K562 (cell line): ENCODE data around the gene SLC10A3. TPM values are rescaled to one million over a fixed set of nuclear protein-coding genes. Genes with fewer than 3 reads are reported as not detected.

Source experiments
- ATAC-seq: fragments of 200-7000 bp; cut with Tn5 transposase; 3 replicates; pipeline ENCODE4 v1.9.1; 2020; ENCODE audit warnings: moderate library complexity
- BruUV-seq: library from RNA; stranded (reverse); fragments of 400-500 nt; replicated peaks from 2 replicates; lab custom pipeline; 2021; lab: Mats Ljungman, UMichigan
- CTCF ChIA-PET: fragments of 300-600 bp; formaldehyde crosslinking; extraction: SDS; loops from one replicate; lab custom pipeline; 2021; ENCODE audit warnings: low intra/inter-chr PET ratio; lab: Yijun Ruan, JAX
- POLR2A ChIA-PET: fragments of 300-600, 350-650 bp; sonication (Branson Sonifier 250); formaldehyde crosslinking; extraction: SDS; loops from one replicate; lab custom pipeline; 2021; ENCODE audit warnings: antibody characterized with exemption, inconsistent platforms; lab: Yijun Ruan, JAX
- DNase-seq, 4 experiments: peaks; one replicate each; pipeline versions ENCODE4 v3.0.0 to v3.0.0-alpha.2; 2011 to 2018; ENCODE audit warnings: low spot score in 3 of 4, mixed read lengths in 3 of 4; ENCODE audit errors: extremely low read depth in 1 of 4
- FAIRE-seq: peaks from 2 replicates; lab custom pipeline; 2011; peaks lifted over from hg19 to GRCh38; lab: Jason Lieb, UNC
- H2AFZ ChIP-seq: 2 replicates; pipeline ENCODE4 v1.6.0; 2011; ENCODE audit warnings: low read depth, low read length, control low read depth, inconsistent platforms
- H3K27ac ChIP-seq: fragments of 200-600 bp; 3 replicates; pipeline ENCODE4 v1.8.0; 2011; ENCODE audit warnings: low read depth, mild to moderate bottlenecking, control low read depth, inconsistent platforms, low read length, moderate library complexity, mixed read lengths; ENCODE audit errors: extremely low read depth
- H3K27me3 ChIP-seq, 2 experiments: fragments of 300-600 bp in 1 of 2; 2 replicates in 1 of 2; 3 replicates in 1 of 2; pipeline versions ENCODE4 v1.6.0 to v1.8.0; 2011; ENCODE audit warnings: inconsistent platforms in 2 of 2, low read length in 2 of 2, mild to moderate bottlenecking in 1 of 2, mixed read lengths in 1 of 2, moderate library complexity in 1 of 2; ENCODE audit not compliant: control insufficient read depth in 2 of 2, insufficient read depth in 2 of 2
- H3K36me3 ChIP-seq: fragments of 300-600 bp; 3 replicates; pipeline ENCODE4 v1.8.0; 2011; ENCODE audit warnings: mild to moderate bottlenecking, low read length, inconsistent platforms; ENCODE audit not compliant: control insufficient read depth, insufficient read depth
- H3K4me1 ChIP-seq, 2 experiments: fragments of 200-600 bp in 1 of 2; replicated peaks in 1 of 2; 2 replicates in 1 of 2; 3 replicates in 1 of 2; pipeline versions ENCODE4 v1.5.1 to v1.8.0; 2011; ENCODE audit warnings: inconsistent platforms in 2 of 2, low read length in 2 of 2, mild to moderate bottlenecking in 1 of 2, mixed read lengths in 1 of 2, moderate library complexity in 1 of 2; ENCODE audit not compliant: control insufficient read depth in 2 of 2, insufficient read depth in 2 of 2
- H3K4me2 ChIP-seq: 2 replicates; pipeline ENCODE4 v1.6.1; 2011; ENCODE audit warnings: low read length, control low read depth, inconsistent platforms, mixed read lengths; ENCODE audit not compliant: insufficient read depth
- H3K4me3 ChIP-seq: fragments of 200-600 bp; sonication (generic), shearing (Covaris generic); 2 replicates; pipeline ENCODE4 v1.5.1; 2016; ENCODE audit warnings: control low read depth, inconsistent platforms
- H3K79me2 ChIP-seq: fragments of 200-600 bp; 3 replicates; pipeline ENCODE4 v1.8.0; 2011; ENCODE audit warnings: low read length, inconsistent platforms; ENCODE audit not compliant: control insufficient read depth, insufficient read depth
- H3K9ac ChIP-seq, 2 experiments: 2 replicates each; pipeline versions ENCODE4 v1.6.0 to v1.6.1; 2011; ENCODE audit warnings: low read depth in 2 of 2, low read length in 2 of 2, control low read depth in 1 of 2, inconsistent platforms in 1 of 2, mild to moderate bottlenecking in 1 of 2, mixed read lengths in 1 of 2; ENCODE audit not compliant: insufficient read depth in 1 of 2
- H3K9me1 ChIP-seq: one replicate; pipeline ENCODE4 v1.6.0; 2011; ENCODE audit warnings: inconsistent platforms, mild to moderate bottlenecking, low read length, moderate library complexity; ENCODE audit not compliant: control insufficient read depth, insufficient read depth
- H3K9me3 ChIP-seq: replicated peaks from 2 replicates; pipeline ENCODE4 v1.5.1; 2011; ENCODE audit warnings: low read depth, low read length, inconsistent platforms; ENCODE audit not compliant: control insufficient read depth, insufficient read depth
- H4K20me1 ChIP-seq: replicated peaks from 2 replicates; pipeline ENCODE4 v1.6.1; 2011; ENCODE audit warnings: low read length, inconsistent platforms, mixed read lengths; ENCODE audit not compliant: control insufficient read depth, insufficient read depth
- ETV5 ChIP-seq: sonication (generic); formaldehyde crosslinking; IDR thresholded peaks from 2 replicates; pipeline ENCODE4 v1.4.0; 2020; ENCODE audit warnings: low read depth, mild to moderate bottlenecking, missing genetic modification reagents
- HIVEP1 ChIP-seq: fragments of 250-450 bp; sonication (Bioruptor Pico); IDR thresholded peaks from 2 replicates; pipeline ENCODE4 v1.4.0; 2020; ENCODE audit warnings: mild to moderate bottlenecking
- HSF4 ChIP-seq: fragments of 250-450 bp; sonication (Bioruptor Pico); IDR thresholded peaks from 2 replicates; pipeline ENCODE4 v2.1.2; 2022; ENCODE audit warnings: mild to moderate bottlenecking, moderate library complexity, borderline replicate concordance
- MCM2 ChIP-seq: fragments of 450-650 bp; IDR thresholded peaks from 2 replicates; pipeline ENCODE4 v1.6.1; 2017; ENCODE audit warnings: low read depth, mild to moderate bottlenecking
- MIER1 ChIP-seq: fragments of 450-650 bp; IDR thresholded peaks from 2 replicates; pipeline ENCODE4 v1.6.1; 2016; ENCODE audit warnings: antibody characterized with exemption, mild to moderate bottlenecking, low read depth
- SP1 ChIP-seq: sonication (generic); formaldehyde crosslinking; IDR thresholded peaks from 2 replicates; pipeline ENCODE4 v1.8.1; 2022; ENCODE audit warnings: mild to moderate bottlenecking, missing genetic modification reagents
- SUPT5H ChIP-seq: fragments of 450-650 bp; IDR thresholded peaks from 2 replicates; pipeline ENCODE4 v1.6.1; 2016
- TAF1 ChIP-seq: IDR thresholded peaks from 2 replicates; pipeline ENCODE4 v1.6.1; 2011; ENCODE audit warnings: mild to moderate bottlenecking, low read length, moderate library complexity; ENCODE audit not compliant: insufficient read depth, control insufficient read depth, severe bottlenecking; ENCODE audit errors: extremely low read depth
- ZBTB7A ChIP-seq: IDR thresholded peaks from 2 replicates; pipeline ENCODE4 v1.6.1; 2011; ENCODE audit warnings: low read depth, mild to moderate bottlenecking, low read length, moderate library complexity, borderline replicate concordance; ENCODE audit not compliant: control insufficient read depth
- ZKSCAN1 ChIP-seq: fragments of 150-350 bp; IDR thresholded peaks from 2 replicates; pipeline ENCODE4 v1.6.1; 2016; ENCODE audit warnings: low read depth, low read length
- ZNF140 ChIP-seq: fragments of 250-450 bp; sonication (Bioruptor Pico); IDR thresholded peaks from 2 replicates; pipeline ENCODE4 v1.8.0; 2021; ENCODE audit warnings: moderate library complexity, mild to moderate bottlenecking, inconsistent platforms
- ZNF766 ChIP-seq: fragments of 200-800 bp; sonication (Bioruptor generic); conservative IDR thresholded peaks from 2 replicates; pipeline ENCODE4 v1.6.1; 2016; ENCODE audit warnings: missing genetic modification characterization, missing compliant biosample characterization
- ZNF77 ChIP-seq: fragments of 250-450 bp; sonication (Bioruptor Pico); IDR thresholded peaks from 2 replicates; pipeline ENCODE4 v1.5.0; 2020
- WGBS: fragments of 100-300 bp; shearing (Covaris generic); methylation state at CpG from one replicate; pipeline ENCODE4 v1.1.6; 2016; ENCODE audit warnings: low coverage, mixed read lengths; ENCODE audit not compliant: insufficient coverage; ENCODE audit errors: missing lambda C conversion rate; 5-methylcytosine and 5-hydroxymethylcytosine counted together
- in situ Hi-C: fragments of 300-500 bp; cut with MboI; formaldehyde crosslinking; loops from 4 replicates; pipeline ENCODE4 v1.15.0; 2018; ENCODE audit warnings: inconsistent platforms, mixed read lengths
- intact Hi-C: fragments of 100-400 bp; cut with micrococcal nuclease; formaldehyde crosslinking; loops from 2 replicates; pipeline ENCODE4 v1.14.2; 2022
- polyA plus RNA-seq, 8 experiments: library from polyadenylated mRNA; depleted of rRNA in 4 of 8; stranded (reverse) in 5 of 8; unstranded in 3 of 8; fragments of >200 nt; fragmentation: Nextera tagmentation in 2 of 8; fragmentation: Illumina TruSeq in 1 of 8; extraction: Ambion mirVana in 2 of 8; extraction: Trizol in 1 of 8; gene quantifications; 2 replicates each; pipeline versions ENCODE4 v1.2.1 to v1.2.3, GENCODE V29; 2011 to 2014; ENCODE audit warnings: inconsistent platforms in 1 of 8, missing spikeins in 1 of 8
- total RNA-seq, 7 experiments: library from RNA; depleted of rRNA in 6 of 7; stranded (reverse); fragments of >200 nt in 6 of 7; fragmentation: Illumina TruSeq in 2 of 7; extraction: Trizol in 2 of 7; gene quantifications; 2 replicates each; pipeline versions ENCODE4 v1.2.1 to v1.2.3, GENCODE V29; 2011 to 2021; ENCODE audit warnings: low replicate concordance in 1 of 7
- TF ChIP-seq, protein P1 (sequence below): sonication (generic); formaldehyde crosslinking; IDR thresholded peaks from 2 replicates; pipeline ENCODE4 v1.8.0; 2022; ENCODE audit warnings: mild to moderate bottlenecking, missing genetic modification reagents

The SLC10A3 gene
- total and polyA plus RNA-seq, 9 of the 15 experiments (the other 6 are each of a cell fraction or from before 2014, with no cell fraction given) = 5.2 to 30.6 (median 16.7) TPM

DNA sequence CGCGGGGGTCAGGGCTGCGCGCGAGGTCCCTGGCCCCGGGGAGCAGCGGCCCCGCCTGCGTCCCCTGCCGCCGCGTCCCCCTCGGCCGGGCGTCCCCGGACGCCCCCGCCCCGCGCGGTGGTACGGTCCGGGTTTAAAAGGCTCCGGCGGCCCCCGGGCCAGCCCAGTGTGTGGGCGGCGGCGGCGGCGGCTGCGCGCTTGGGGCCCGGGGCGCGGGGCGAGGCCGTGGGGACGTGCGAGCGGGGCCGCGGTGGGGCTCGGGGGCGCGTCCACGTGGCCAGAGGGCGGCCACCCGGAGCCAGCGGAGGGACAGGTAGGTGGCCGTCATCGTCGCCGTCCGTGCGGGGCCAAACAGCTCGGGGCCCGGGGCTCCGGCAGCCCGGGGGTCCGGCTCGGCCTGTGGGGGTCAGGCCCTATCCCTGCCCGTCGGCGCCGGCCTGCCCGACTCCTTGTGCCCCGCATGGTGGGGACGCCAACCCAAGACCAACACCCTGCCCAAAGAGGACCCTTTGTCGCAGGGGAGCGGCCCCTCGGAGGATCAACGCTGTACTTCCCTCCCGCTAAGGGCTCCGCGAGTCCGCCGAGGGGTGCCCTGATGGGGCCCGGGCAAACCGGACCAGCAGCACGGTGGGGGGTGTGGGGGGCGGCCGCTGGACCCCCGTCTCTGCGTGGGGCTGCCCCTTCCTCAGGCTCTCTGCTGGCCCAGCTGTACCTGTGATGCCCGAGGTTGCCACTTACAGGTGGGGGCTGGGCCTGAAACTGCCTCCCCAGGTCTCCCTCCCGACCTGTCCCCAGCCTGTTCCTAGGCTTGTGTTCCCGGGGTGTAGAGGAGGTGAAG is 32.1 kb downstream of the SLC10A3 start, which contains the start of gene PLXNA3:
Gene PLXNA3, plus strand, starts transcription at position 166 of the 838 bp plus-strand sequence. CDS start 1,903 bp downstream, outside the sequence.
- POLR2A ChIA-PET = interaction anchor here (0.6 to 2.9 kb wide), 12 partner anchors 10 to 75 kb away, joined by 3 to 11 read pairs (median 4); partner anchors contain the start of genes ATP6AP1, LAGE3 and UBL4A
- FAIRE-seq = no peak
- BruUV-seq = TSS peak; percentile 79
- TF ChIP-seq, protein P1, sequence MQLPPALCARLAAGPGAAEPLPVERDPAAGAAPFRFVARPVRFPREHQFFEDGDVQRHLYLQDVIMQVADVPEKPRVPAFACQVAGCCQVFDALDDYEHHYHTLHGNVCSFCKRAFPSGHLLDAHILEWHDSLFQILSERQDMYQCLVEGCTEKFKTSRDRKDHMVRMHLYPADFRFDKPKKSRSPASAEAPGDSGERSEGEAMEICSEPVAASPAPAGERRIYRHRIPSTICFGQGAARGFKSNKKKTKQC (CRISPR knock-in tag) = no peak
- no peak for TF ChIP-seq ZKSCAN1
- TF ChIP-seq TAF1 = peak; percentile 66
- TF ChIP-seq ZNF766 (CRISPR knock-in tag) = peak; percentile 59; the same call in 1 of the 2 replicates
- no peak for TF ChIP-seq ETV5
- no peak for TF ChIP-seq HSF4 (CRISPR knock-in tag)
- no peak for TF ChIP-seq MCM2
- TF ChIP-seq SUPT5H = no peak
- TF ChIP-seq ZNF140 = no peak
- peak; percentile 17; the same call in 1 of the 2 replicates for TF ChIP-seq ZBTB7A
- no peak for TF ChIP-seq HIVEP1
- peak; percentile 40; the same call in 1 of the 2 replicates for TF ChIP-seq SP1
- no peak for TF ChIP-seq ZNF77
- TF ChIP-seq MIER1 = no peak

More for the DNA sequence above, 32.1 kb downstream of the SLC10A3 start, which contains the start of gene PLXNA3:
- no peaks in the 10 kb centered on the region for H3K9me3 ChIP-seq
- H3K4me2 ChIP-seq = peak within 1 kb of the TSS; percentile 81
- peak within 1 kb of the TSS; percentile 66 to 92 for H3K9ac ChIP-seq
- ATAC-seq = peak; percentile 66
- CTCF ChIA-PET = interaction anchor here (1.2 kb wide), 1 partner anchor 76 kb away, joined by 3 read pairs; no protein-coding TSS in a partner anchor
- peaks cover 30% of the 10 kb centered on the region; the same call in 2 of the 3 replicates for H3K36me3 ChIP-seq
- WGBS = 0% methylated on average over 7 of the region's 88 CpGs
- in situ Hi-C loops (no loop called here), intact Hi-C loops (no loop called here)
- DNase-seq = peak; percentile 70 to 87 (median 82)
- peaks cover 3% of the 10 kb centered on the region; the same call in 1 of the 2 replicates for H4K20me1 ChIP-seq
- H3K9me1 ChIP-seq = no peaks in the 10 kb centered on the region
- peak within 1 kb of the TSS; percentile 74 for H3K27ac ChIP-seq
- peak within 1 kb of the TSS; percentile 59 for H3K4me3 ChIP-seq
- H3K27me3 ChIP-seq = no peaks in the 10 kb centered on the region
- peaks cover 7 to 50% of the 10 kb centered on the region in 2 experiments; a peak in 3 of 5 replicates for H3K4me1 ChIP-seq
- H2AFZ ChIP-seq = peak within 1 kb of the TSS; percentile 87
- peaks cover 30% of the 10 kb centered on the region for H3K79me2 ChIP-seq
